GM18508 (cell line): ENCODE results near the gene ANKRD30B.
"Not testable (repeated sequence)": the region's sequence is repeated elsewhere in the genome, so short reads cannot be mapped to it uniquely, and the experiment has no call there.

Experiments used
- ATAC-seq: cut with Tn5 transposase; IDR thresholded peaks from one replicate; pipeline ENCODE4 v1.9.1; 2021; ENCODE audit warnings: moderate number of reproducible peaks; ENCODE audit not compliant: insufficient read depth, unreplicated experiment

ANKRD30B gene

GRCh38 chr18:14747513-14748474 lies at the start of gene ANKRD30B:
TSS of gene ANKRD30B (plus strand) at chr18:14748172. CDS start at chr18:14748420, 248 bp downstream.
- no peak for ATAC-seq

- ATAC-seq = not testable (repeated sequence)
Measured at GRCh38 chr18:14701286-14702040, 46.5 kb upstream of the ANKRD30B start.

GRCh38 chr18:14709761-14710160 lies 38.2 kb upstream of the ANKRD30B start:
- not testable (repeated sequence) for ATAC-seq

GRCh38 chr18:14721569-14721968 lies 26.4 kb upstream of the ANKRD30B start:
- ATAC-seq = not testable (repeated sequence)

- ATAC-seq = not testable (repeated sequence)
Measured at GRCh38 chr18:14739056-14739455, 8.9 kb upstream of the ANKRD30B start.

GRCh38 chr18:14746897-14747296 lies 1.1 kb upstream of the ANKRD30B start:
- ATAC-seq = no peak

GRCh38 chr18:14748496-14748895 lies 524 bp downstream of the ANKRD30B start:
- no peak for ATAC-seq

GRCh38 chr18:14763566-14763965 lies 15.6 kb downstream of the ANKRD30B start:
- ATAC-seq = not testable (repeated sequence)

GRCh38 chr18:14767474-14767873 lies 19.5 kb downstream of the ANKRD30B start:
- no peak for ATAC-seq

GRCh38 chr18:14768241-14768640 lies 20.3 kb downstream of the ANKRD30B start:
- no peak for ATAC-seq

- ATAC-seq = no peak
Measured at GRCh38 chr18:14769381-14769780, 21.4 kb downstream of the ANKRD30B start.

- no peak for ATAC-seq
Measured at GRCh38 chr18:14776801-14777200, 28.8 kb downstream of the ANKRD30B start.

- ATAC-seq = no peak
Measured at GRCh38 chr18:14781671-14782070, 33.7 kb downstream of the ANKRD30B start.

- ATAC-seq = no peak
Measured at GRCh38 chr18:14784133-14784532, 36.2 kb downstream of the ANKRD30B start.

- not testable (repeated sequence) for ATAC-seq
Measured at GRCh38 chr18:14796876-14797275, 48.9 kb downstream of the ANKRD30B start.

GRCh38 chr18:14797969-14798764 lies 50.2 kb downstream of the ANKRD30B start:
- ATAC-seq = not testable (repeated sequence)

GRCh38 chr18:14811081-14811480 lies 63.1 kb downstream of the ANKRD30B start:
- ATAC-seq = not testable (repeated sequence)

GRCh38 chr18:14826972-14827632 lies 79.1 kb downstream of the ANKRD30B start:
- not testable (repeated sequence) for ATAC-seq

- ATAC-seq = not testable (repeated sequence)
Measured at GRCh38 chr18:14841607-14842006, 93.6 kb downstream of the ANKRD30B start.

- ATAC-seq = not testable (repeated sequence)
Measured at GRCh38 chr18:14851533-14851932, 103.6 kb downstream of the ANKRD30B start.
